IMR-90 (cell line): Measurements from ENCODE around the gene MAN2A2.

Experiments
- CEBPB ChIP-seq: IDR thresholded peaks from 2 replicates; pipeline ENCODE4 v1.6.1; 2012; ENCODE audit warnings: low read depth, low read length, improper control_type of control experiment
- CHD1 ChIP-seq: IDR thresholded peaks from 2 replicates; pipeline ENCODE4 v1.6.1; 2012; ENCODE audit warnings: low read depth, low read length, improper control_type of control experiment
- MAFK ChIP-seq: IDR thresholded peaks from 2 replicates; pipeline ENCODE4 v1.6.1; 2012; ENCODE audit warnings: low read depth, low read length, improper control_type of control experiment
- RAD21 ChIP-seq: IDR thresholded peaks from 2 replicates; pipeline ENCODE4 v1.6.1; 2012; ENCODE audit warnings: low read length, improper control_type of control experiment
- TF ChIP-seq, protein P1 (sequence below): conservative IDR thresholded peaks from 2 replicates; pipeline ENCODE4 v1.5.1; 2012; ENCODE audit warnings: mild to moderate bottlenecking, low read depth, low read length, improper control_type of control experiment

GRCh38 chr15:90881978-90882721, 21.0 kb upstream of the MAN2A2 start:
- no peak for TF ChIP-seq RAD21
- no peak for TF ChIP-seq MAFK
- TF ChIP-seq CEBPB: no peak
- no peak for TF ChIP-seq CHD1
- TF ChIP-seq, protein P1, sequence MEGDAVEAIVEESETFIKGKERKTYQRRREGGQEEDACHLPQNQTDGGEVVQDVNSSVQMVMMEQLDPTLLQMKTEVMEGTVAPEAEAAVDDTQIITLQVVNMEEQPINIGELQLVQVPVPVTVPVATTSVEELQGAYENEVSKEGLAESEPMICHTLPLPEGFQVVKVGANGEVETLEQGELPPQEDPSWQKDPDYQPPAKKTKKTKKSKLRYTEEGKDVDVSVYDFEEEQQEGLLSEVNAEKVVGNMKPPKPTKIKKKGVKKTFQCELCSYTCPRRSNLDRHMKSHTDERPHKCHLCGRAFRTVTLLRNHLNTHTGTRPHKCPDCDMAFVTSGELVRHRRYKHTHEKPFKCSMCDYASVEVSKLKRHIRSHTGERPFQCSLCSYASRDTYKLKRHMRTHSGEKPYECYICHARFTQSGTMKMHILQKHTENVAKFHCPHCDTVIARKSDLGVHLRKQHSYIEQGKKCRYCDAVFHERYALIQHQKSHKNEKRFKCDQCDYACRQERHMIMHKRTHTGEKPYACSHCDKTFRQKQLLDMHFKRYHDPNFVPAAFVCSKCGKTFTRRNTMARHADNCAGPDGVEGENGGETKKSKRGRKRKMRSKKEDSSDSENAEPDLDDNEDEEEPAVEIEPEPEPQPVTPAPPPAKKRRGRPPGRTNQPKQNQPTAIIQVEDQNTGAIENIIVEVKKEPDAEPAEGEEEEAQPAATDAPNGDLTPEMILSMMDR: no peak
